Loucy (cell line): ENCODE data around the gene ACSM6.

Experiments
- EZH2phosphoT487 ChIP-seq: fragments of 200-600 bp; IDR thresholded peaks from 2 replicates; pipeline ENCODE4 v1.6.1; 2018; ENCODE audit warnings: antibody characterized with exemption, mild to moderate bottlenecking, moderate library complexity, borderline replicate concordance
- TF ChIP-seq, protein P1 (sequence below): fragments of 200-600 bp; sonication (generic); conservative IDR thresholded peaks from 2 replicates; pipeline ENCODE4 v1.5.1; 2014; ENCODE audit warnings: mild to moderate bottlenecking, antibody characterized with exemption, low read length

DNA sequence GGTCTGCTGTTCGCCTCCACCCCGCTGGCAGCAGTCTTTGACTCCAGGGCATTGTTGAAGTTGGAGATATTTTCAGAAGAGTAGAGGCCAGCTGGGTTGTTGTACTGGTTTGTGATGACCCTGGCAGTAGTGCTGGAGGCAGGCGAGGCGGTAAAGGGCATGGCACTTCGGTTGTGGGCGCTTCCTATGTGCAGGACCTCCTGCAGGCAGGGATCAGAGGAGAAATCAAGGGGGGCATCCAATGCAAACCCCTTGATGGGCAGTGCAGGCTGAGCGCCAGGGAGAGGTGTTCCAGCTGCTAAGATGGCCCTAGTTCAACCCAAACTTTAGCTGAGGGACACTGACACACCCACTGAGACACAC lies 69.8 kb downstream of the ACSM6 start:
- TF ChIP-seq, protein P1, sequence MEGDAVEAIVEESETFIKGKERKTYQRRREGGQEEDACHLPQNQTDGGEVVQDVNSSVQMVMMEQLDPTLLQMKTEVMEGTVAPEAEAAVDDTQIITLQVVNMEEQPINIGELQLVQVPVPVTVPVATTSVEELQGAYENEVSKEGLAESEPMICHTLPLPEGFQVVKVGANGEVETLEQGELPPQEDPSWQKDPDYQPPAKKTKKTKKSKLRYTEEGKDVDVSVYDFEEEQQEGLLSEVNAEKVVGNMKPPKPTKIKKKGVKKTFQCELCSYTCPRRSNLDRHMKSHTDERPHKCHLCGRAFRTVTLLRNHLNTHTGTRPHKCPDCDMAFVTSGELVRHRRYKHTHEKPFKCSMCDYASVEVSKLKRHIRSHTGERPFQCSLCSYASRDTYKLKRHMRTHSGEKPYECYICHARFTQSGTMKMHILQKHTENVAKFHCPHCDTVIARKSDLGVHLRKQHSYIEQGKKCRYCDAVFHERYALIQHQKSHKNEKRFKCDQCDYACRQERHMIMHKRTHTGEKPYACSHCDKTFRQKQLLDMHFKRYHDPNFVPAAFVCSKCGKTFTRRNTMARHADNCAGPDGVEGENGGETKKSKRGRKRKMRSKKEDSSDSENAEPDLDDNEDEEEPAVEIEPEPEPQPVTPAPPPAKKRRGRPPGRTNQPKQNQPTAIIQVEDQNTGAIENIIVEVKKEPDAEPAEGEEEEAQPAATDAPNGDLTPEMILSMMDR = no peak
- no peak for TF ChIP-seq EZH2phosphoT487
